Measurements from ENCODE around the gene CRTAC1.

DNA sequence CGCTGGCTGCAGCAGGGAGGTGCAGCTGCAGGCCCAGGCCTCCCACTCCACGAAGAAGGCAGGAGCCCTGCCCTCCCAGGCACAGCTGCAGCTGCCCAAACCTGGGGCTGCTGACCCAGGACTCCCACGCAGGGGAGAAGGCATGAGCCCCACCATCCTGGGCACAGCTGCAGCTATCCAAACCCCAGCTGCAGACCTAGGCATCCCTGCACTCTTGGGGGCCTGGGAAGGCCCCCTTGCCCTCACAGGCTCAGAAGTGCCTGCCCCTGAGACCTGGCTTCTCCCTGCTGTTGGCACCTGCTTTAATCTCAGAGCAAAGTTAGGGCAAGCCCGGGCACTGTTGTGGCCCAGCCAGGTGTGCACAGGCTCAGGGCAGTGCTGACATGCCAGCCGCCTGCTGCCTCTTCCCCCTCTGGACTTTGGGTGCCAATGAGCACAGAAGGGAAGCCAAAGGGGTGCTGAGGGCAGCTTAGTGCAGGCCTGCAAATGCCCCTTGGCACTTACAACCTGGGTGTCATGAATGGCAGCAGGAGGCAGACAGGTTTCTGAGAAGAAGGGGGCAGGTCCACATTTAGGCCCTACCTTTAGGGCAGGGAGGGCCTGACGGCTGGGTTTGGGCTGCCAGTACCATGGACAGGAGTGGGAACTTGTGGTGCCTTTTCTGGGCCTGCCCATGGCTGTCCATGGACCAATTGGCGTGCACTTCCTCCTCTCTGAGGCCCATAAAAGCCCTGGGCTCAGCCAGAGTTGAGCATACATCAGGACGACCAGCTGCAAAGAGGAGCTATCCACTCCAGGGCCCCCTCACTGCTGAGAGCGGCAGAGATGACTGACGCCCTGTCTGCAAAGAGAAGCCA is 31.1 kb downstream of the CRTAC1 start:
- TF ChIP-seq, protein P1, sequence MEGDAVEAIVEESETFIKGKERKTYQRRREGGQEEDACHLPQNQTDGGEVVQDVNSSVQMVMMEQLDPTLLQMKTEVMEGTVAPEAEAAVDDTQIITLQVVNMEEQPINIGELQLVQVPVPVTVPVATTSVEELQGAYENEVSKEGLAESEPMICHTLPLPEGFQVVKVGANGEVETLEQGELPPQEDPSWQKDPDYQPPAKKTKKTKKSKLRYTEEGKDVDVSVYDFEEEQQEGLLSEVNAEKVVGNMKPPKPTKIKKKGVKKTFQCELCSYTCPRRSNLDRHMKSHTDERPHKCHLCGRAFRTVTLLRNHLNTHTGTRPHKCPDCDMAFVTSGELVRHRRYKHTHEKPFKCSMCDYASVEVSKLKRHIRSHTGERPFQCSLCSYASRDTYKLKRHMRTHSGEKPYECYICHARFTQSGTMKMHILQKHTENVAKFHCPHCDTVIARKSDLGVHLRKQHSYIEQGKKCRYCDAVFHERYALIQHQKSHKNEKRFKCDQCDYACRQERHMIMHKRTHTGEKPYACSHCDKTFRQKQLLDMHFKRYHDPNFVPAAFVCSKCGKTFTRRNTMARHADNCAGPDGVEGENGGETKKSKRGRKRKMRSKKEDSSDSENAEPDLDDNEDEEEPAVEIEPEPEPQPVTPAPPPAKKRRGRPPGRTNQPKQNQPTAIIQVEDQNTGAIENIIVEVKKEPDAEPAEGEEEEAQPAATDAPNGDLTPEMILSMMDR (IDR thresholded peaks at IDR 0.05 in 8 of 11, conservative IDR thresholded peaks at IDR 0.05 in 3 of 11) = no peak
- no peak for TF ChIP-seq POLR2A (IDR thresholded peaks at IDR 0.05)
- no peak for TF ChIP-seq POLR2AphosphoS5 (IDR thresholded peaks at IDR 0.05)

All from spleen (tissue), 7 donors.